Neural cell (in vitro differentiated cells): ENCODE measurements around the gene HDDC3. TPM values are rescaled to one million over a fixed set of nuclear protein-coding genes. Genes with fewer than 3 reads are reported as not detected.

Experiments
- H2AFZ ChIP-seq: fragments of 200-600, 300-800 bp; sonication (generic), shearing (Covaris generic); 2 replicates; pipeline ENCODE4 v1.6.0; 2014; ENCODE audit warnings: low read depth, mild to moderate bottlenecking, antibody characterized with exemption, low read length, moderate library complexity
- H3F3A ChIP-seq: fragments of 200-600 bp; shearing (Covaris generic); 2 replicates; pipeline ENCODE4 v1.6.1; 2016; ENCODE audit warnings: mild to moderate bottlenecking, moderate library complexity, mixed read lengths, antibody characterized with exemption, low read length; ENCODE audit not compliant: insufficient read depth, poor library complexity, severe bottlenecking
- H3K27ac ChIP-seq: fragments of 200-600, 300-800 bp; sonication (generic), shearing (Covaris generic); 2 replicates; pipeline ENCODE4 v1.5.1; 2014; ENCODE audit warnings: mild to moderate bottlenecking, low read length, moderate library complexity
- H3K27me3 ChIP-seq: fragments of 300-800, 200-600 bp; sonication (generic), shearing (Covaris generic); 2 replicates; pipeline ENCODE4 v1.6.0; 2014; ENCODE audit warnings: mild to moderate bottlenecking, low read depth, low read length, moderate library complexity; ENCODE audit not compliant: insufficient read depth
- H3K36me3 ChIP-seq: fragments of 300-800, 200-600 bp; sonication (generic), shearing (Covaris generic); 2 replicates; pipeline ENCODE4 v1.5.1; 2014; ENCODE audit warnings: mild to moderate bottlenecking, antibody characterized with exemption, low read length, moderate library complexity; ENCODE audit not compliant: insufficient read depth
- H3K4me2 ChIP-seq: fragments of 300-800, 200-600 bp; sonication (generic), shearing (Covaris generic); 2 replicates; pipeline ENCODE4 v1.6.0; 2014; ENCODE audit warnings: mild to moderate bottlenecking, low read length
- H3K4me3 ChIP-seq: fragments of 300-800, 200-600 bp; sonication (generic), shearing (Covaris generic); 2 replicates; pipeline ENCODE4 v1.5.1; 2014; ENCODE audit warnings: mild to moderate bottlenecking, low read length, moderate library complexity
- H3K79me2 ChIP-seq: fragments of 200-600 bp; shearing (Covaris generic); replicated peaks from 2 replicates; pipeline ENCODE4 v1.6.0; 2014; ENCODE audit warnings: mild to moderate bottlenecking, low read length, moderate library complexity; ENCODE audit not compliant: insufficient read depth
- H3K9ac ChIP-seq: fragments of 300-800, 200-600 bp; sonication (generic), shearing (Covaris generic); 2 replicates; pipeline ENCODE4 v1.6.1; 2016; ENCODE audit warnings: mild to moderate bottlenecking, low read length, mixed read lengths
- H3K9me2 ChIP-seq: fragments of 200-600 bp; shearing (Covaris generic); 2 replicates; pipeline ENCODE4 v1.6.1; 2016; ENCODE audit warnings: mild to moderate bottlenecking, low read length, mixed read lengths; ENCODE audit not compliant: insufficient read depth
- H3K9me3 ChIP-seq: fragments of 200-600, 300-800 bp; sonication (generic), shearing (Covaris generic); 2 replicates; pipeline ENCODE4 v1.6.1; 2016; ENCODE audit warnings: mild to moderate bottlenecking, mixed run types, low read length, moderate library complexity, mixed read lengths
- H4K20me1 ChIP-seq: fragments of 200-600 bp; shearing (Covaris generic); 2 replicates; pipeline ENCODE4 v1.6.1; 2016; ENCODE audit warnings: mild to moderate bottlenecking, mixed run types; ENCODE audit not compliant: insufficient read depth
- EP300 ChIP-seq: fragments of 450-650 bp; conservative IDR thresholded peaks from 2 replicates; pipeline ENCODE4 v1.6.1; 2014; ENCODE audit warnings: antibody characterized with exemption, mild to moderate bottlenecking, moderate library complexity; ENCODE audit not compliant: poor library complexity, severe bottlenecking
- EZH2 ChIP-seq: fragments of 200-600, 300-800 bp; shearing (Covaris generic), sonication (generic); IDR thresholded peaks from 2 replicates; pipeline ENCODE4 v1.6.1; 2014; ENCODE audit warnings: antibody characterized with exemption, low read length, borderline replicate concordance, mild to moderate bottlenecking; ENCODE audit not compliant: insufficient read depth, poor library complexity, severe bottlenecking
- MXI1 ChIP-seq: fragments of 450-650 bp; conservative IDR thresholded peaks from 2 replicates; pipeline ENCODE4 v1.6.1; 2014; ENCODE audit warnings: antibody characterized with exemption, mild to moderate bottlenecking; ENCODE audit not compliant: poor library complexity, severe bottlenecking
- POLR2AphosphoS5 ChIP-seq: IDR thresholded peaks from 2 replicates; pipeline ENCODE4 v1.6.1; 2012
- RAD21 ChIP-seq: fragments of 450-650 bp; conservative IDR thresholded peaks from 2 replicates; pipeline ENCODE4 v1.6.1; 2014; ENCODE audit warnings: antibody characterized with exemption, mild to moderate bottlenecking, moderate library complexity
- SMC3 ChIP-seq: fragments of 450-650 bp; conservative IDR thresholded peaks from 2 replicates; pipeline ENCODE4 v1.6.1; 2014; ENCODE audit warnings: antibody characterized with exemption, mild to moderate bottlenecking, moderate library complexity; ENCODE audit not compliant: poor library complexity
- TAF1 ChIP-seq: IDR thresholded peaks from 2 replicates; pipeline ENCODE4 v1.6.1; 2012; ENCODE audit warnings: low read depth
- polyA plus RNA-seq: library from polyadenylated mRNA; depleted of rRNA; stranded (reverse); fragments of >200 nt; gene quantifications from 2 replicates; pipeline ENCODE4 v1.2.3, GENCODE V29; 2014
- TF ChIP-seq, protein P1 (sequence below): fragments of 450-650 bp; IDR thresholded peaks from 2 replicates; pipeline ENCODE4 v1.5.1; 2014; ENCODE audit warnings: antibody characterized with exemption, mild to moderate bottlenecking, moderate library complexity; ENCODE audit not compliant: poor library complexity, severe bottlenecking
- TF ChIP-seq, protein P2 (sequence below): IDR thresholded peaks from 2 replicates; pipeline ENCODE4 v1.6.1; 2012; ENCODE audit warnings: borderline replicate concordance

The HDDC3 gene
- polyA plus RNA-seq, 1 donor from 2014 or later, result 20.1 TPM

DNA sequence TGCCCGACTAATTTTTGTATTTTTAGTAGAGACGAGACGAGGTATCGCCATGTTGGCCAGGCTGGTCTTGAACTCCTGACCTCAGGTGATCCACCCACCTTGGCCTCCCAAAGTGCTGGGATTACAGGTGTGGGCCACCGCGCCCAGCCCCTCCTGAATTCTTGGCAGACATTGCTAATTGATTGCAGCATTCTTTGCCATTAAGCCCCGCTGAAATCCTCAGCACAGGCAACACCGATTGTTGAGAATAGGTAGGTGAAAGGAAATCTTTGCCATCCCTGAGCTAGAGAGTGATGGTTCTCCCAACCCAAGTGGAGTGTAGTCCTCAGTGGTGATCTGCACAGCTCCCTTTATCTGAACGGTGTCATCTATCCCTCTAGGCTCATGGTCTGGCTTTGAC lies 27.6 kb downstream of the HDDC3 start:
- no peak overlapping the region for H2AFZ ChIP-seq
- no peaks in the 10 kb centered on the region for H3K9me2 ChIP-seq
- no peaks in the 10 kb centered on the region for H3K79me2 ChIP-seq
- no peaks in the 10 kb centered on the region for H3K9me3 ChIP-seq
- no peak overlapping the region for H3K4me2 ChIP-seq
- no peaks in the 10 kb centered on the region for H3F3A ChIP-seq
- H3K36me3 ChIP-seq, result peaks cover 7% of the 10 kb centered on the region
- H3K27ac ChIP-seq, result no peak overlapping the region
- no peak overlapping the region for H3K4me3 ChIP-seq
- no peaks in the 10 kb centered on the region for H3K27me3 ChIP-seq
- no peak for TF ChIP-seq POLR2AphosphoS5
- TF ChIP-seq, protein P1, sequence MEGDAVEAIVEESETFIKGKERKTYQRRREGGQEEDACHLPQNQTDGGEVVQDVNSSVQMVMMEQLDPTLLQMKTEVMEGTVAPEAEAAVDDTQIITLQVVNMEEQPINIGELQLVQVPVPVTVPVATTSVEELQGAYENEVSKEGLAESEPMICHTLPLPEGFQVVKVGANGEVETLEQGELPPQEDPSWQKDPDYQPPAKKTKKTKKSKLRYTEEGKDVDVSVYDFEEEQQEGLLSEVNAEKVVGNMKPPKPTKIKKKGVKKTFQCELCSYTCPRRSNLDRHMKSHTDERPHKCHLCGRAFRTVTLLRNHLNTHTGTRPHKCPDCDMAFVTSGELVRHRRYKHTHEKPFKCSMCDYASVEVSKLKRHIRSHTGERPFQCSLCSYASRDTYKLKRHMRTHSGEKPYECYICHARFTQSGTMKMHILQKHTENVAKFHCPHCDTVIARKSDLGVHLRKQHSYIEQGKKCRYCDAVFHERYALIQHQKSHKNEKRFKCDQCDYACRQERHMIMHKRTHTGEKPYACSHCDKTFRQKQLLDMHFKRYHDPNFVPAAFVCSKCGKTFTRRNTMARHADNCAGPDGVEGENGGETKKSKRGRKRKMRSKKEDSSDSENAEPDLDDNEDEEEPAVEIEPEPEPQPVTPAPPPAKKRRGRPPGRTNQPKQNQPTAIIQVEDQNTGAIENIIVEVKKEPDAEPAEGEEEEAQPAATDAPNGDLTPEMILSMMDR, result no peak
- TF ChIP-seq EP300, result no peak
- TF ChIP-seq EZH2, result no peak
- TF ChIP-seq, protein P2, sequence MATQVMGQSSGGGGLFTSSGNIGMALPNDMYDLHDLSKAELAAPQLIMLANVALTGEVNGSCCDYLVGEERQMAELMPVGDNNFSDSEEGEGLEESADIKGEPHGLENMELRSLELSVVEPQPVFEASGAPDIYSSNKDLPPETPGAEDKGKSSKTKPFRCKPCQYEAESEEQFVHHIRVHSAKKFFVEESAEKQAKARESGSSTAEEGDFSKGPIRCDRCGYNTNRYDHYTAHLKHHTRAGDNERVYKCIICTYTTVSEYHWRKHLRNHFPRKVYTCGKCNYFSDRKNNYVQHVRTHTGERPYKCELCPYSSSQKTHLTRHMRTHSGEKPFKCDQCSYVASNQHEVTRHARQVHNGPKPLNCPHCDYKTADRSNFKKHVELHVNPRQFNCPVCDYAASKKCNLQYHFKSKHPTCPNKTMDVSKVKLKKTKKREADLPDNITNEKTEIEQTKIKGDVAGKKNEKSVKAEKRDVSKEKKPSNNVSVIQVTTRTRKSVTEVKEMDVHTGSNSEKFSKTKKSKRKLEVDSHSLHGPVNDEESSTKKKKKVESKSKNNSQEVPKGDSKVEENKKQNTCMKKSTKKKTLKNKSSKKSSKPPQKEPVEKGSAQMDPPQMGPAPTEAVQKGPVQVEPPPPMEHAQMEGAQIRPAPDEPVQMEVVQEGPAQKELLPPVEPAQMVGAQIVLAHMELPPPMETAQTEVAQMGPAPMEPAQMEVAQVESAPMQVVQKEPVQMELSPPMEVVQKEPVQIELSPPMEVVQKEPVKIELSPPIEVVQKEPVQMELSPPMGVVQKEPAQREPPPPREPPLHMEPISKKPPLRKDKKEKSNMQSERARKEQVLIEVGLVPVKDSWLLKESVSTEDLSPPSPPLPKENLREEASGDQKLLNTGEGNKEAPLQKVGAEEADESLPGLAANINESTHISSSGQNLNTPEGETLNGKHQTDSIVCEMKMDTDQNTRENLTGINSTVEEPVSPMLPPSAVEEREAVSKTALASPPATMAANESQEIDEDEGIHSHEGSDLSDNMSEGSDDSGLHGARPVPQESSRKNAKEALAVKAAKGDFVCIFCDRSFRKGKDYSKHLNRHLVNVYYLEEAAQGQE, result no peak
- no peak for TF ChIP-seq TAF1
- no peak for TF ChIP-seq MXI1
- TF ChIP-seq RAD21, result no peak
- TF ChIP-seq SMC3, result no peak
- H3K9ac ChIP-seq, result no peak overlapping the region
- H4K20me1 ChIP-seq, result no peaks in the 10 kb centered on the region

DNA sequence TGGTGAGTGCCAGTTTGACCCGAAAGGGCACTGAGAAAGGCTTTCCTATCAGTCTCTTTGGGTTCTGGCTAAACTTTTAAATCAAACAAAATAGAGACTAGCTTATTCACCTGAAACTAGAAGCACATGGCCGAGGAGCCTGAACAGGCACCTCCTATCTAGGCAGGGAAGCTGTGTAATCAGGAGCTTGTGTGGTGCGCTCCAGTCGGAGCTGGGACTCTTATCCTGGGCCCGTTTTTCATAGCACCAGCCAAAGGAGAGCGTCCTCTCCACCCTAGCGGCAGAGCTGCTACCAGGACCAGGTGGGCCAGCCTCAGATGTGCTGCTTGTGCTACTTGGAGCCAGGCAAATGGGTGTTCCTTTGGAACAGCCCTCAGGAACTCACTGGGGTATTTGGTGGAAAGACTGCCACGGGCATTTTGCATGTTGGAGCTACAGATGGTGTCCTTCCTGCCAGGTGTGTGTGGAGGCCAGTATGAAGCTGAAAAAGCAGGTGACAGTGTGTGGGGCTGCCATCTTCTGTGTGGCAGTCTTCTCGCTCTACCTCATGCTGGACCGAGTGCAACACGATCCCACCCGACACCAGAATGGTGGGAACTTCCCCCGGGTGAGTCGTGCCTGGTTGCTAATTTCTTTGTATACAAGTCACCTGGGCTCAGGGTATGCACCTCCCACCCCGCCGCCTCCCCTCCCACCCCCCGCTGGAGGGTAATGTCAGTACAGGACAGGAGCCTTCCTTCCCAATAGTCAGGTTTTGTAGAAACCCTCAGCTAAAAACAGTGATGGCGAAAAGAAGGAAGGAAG lies 28.4 kb downstream of the HDDC3 start:
- no peak overlapping the region for H2AFZ ChIP-seq
- no peaks in the 10 kb centered on the region for H3K27me3 ChIP-seq
- TF ChIP-seq MXI1 (peak; percentile 35), RAD21 (no peak)
- TF ChIP-seq, protein P1, result peak; percentile 30
- no peaks in the 10 kb centered on the region for H3K9me2 ChIP-seq
- peak overlapping the region; percentile 85 for H3K9ac ChIP-seq
- H3K36me3 ChIP-seq, result peaks cover 7% of the 10 kb centered on the region
- H3K4me2 ChIP-seq, result peak overlapping the region; percentile 86
- H3K9me3 ChIP-seq, result no peaks in the 10 kb centered on the region
- no peaks in the 10 kb centered on the region for H3F3A ChIP-seq
- H3K4me3 ChIP-seq, result peak overlapping the region; percentile 97
- no peaks in the 10 kb centered on the region for H3K79me2 ChIP-seq
- H3K27ac ChIP-seq, result peak overlapping the region; percentile 79
- no peaks in the 10 kb centered on the region for H4K20me1 ChIP-seq
